HG03354 (cell line): Measurements from ENCODE around the gene NUP93.
A peak's percentile ranks its signal among the peaks of the same experiment; 100 is the strongest.
"Not testable (repeated sequence)": the region's sequence is repeated elsewhere in the genome, so short reads cannot be mapped to it uniquely, and the experiment has no call there.

Experiments
- ATAC-seq: cut with Tn5 transposase; IDR thresholded peaks from one replicate; pipeline ENCODE4 v1.9.1; 2021; ENCODE audit warnings: mild to moderate bottlenecking; ENCODE audit not compliant: unreplicated experiment, poor library complexity, severe bottlenecking

Gene NUP93

DNA sequence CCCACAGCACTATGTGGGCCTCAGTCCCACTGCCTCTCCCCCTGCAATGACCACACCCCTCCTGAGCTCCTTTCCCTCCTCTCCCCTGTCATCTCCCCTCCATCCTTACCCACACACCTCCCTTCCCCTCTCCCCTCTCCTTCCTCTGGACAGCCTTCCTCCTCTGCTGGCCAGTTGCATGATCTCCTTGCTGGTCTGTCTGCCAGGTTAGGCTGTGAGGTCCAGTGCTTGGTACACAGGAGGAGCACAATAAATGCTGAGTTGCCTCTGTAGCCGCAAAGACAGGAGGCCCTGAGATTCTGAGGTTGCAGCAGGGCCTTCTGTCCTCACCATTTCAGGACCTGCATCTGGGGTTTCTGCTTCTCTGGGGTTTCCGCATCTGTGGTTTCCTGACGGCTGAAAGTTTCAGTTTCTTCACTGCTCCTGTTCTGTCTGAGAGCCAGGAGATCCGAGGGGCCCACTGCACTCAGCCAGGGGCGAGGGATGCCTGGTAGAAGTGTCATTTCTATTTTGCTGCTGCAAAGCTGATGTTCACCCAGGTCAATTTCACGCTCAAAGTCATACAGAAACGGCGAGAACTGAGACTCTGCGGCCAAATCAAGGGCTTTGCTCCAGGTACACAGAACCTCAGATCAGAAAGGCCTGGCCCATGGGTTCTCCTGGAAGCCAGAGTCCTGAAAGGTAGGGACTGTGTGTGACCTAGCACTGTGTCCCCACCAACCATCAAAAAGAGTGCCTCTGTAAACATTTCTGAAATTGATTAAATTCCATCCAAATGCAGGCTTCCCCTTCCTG is 130.5 kb downstream of the NUP93 start:
- peak; percentile 63 for ATAC-seq

DNA sequence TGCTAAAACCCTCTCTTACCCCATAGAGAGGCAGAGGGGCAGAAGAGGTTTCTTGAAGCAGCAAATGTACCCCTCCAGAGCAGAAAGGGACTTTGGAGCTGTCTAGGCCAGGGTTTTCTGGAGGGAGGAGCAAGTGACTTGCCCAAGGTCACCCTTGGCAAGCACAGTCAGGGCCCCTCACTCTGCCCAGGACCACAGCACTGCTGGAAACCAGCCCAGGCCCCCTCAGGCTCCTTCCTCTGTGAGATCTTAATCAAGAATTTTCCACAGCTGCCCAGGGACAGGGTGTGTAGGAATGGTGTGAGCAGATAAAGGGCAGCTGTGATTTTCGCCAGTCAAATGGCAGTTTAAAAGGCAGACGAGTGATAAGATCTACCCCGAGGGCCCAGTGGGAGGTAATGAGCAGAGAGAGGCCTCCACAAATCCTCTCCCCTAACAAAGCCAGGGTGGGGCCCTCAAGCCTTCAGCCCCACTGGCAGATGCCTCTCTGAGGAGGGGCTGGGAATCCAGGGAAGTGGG is 131.2 kb downstream of the NUP93 start:
- ATAC-seq: no peak

DNA sequence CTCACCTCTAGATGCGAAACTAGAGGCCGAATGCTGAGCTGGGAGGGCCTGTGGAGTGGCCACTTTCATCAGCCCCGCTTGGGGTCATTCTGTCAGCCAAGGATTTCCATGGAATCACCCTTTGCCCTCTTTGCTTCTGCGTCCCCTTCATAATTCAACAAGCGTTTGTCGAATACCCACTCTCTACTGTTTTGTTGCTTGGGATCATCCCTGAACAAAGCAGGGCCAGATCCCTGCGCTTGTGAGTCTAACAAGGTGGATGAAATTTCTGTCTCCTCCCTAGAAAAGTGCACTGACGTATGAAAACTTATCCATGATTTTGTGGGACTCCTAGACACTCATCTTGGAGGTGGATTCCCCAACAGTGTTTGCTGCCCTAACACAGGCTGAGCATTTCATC is 131.8 kb downstream of the NUP93 start:
- no peak for ATAC-seq

DNA sequence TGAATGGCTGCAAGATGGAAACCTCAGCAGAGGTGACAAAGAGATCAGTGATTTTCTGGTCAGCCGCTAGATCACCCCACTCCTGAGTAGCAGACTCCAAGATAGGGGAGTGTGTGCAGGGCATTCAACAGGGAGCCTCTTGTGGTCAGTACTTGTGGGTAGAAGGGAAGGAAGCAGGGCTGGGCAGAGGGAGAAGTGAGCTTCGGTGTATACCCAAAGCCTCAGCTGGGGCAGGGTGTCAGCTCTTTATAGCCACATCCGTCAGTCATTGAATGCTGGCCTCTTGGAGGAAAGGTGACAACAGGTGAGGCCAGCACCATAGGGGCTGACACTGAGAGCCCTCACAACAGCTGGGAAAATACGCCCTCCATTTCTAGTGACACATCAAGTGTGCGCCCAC is 132.8 kb downstream of the NUP93 start:
- no peak for ATAC-seq

DNA sequence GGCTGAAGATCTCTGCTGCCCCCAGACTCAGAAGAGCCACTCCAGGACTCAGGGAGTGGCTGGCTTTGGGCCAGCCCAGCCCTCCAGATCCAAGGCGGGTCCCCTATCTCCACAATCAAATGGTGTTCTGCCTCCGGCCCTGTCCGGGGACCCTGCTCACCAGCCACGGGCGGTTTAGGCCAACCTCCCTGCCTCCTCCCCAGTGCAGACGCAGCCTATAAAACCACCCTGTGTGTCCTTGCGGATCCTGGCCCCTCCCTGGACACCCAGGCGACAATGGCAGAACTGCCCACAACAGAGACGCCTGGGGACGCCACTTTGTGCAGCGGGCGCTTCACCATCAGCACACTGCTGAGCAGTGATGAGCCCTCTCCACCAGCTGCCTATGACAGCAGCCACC is 135.0 kb downstream of the NUP93 start, which contains the start of gene SLC12A3:
Gene SLC12A3 (plus strand): TSS at position 248 of the 400 bp plus-strand sequence. CDS start 29 bp downstream, at position 277.
- no peak for ATAC-seq

DNA sequence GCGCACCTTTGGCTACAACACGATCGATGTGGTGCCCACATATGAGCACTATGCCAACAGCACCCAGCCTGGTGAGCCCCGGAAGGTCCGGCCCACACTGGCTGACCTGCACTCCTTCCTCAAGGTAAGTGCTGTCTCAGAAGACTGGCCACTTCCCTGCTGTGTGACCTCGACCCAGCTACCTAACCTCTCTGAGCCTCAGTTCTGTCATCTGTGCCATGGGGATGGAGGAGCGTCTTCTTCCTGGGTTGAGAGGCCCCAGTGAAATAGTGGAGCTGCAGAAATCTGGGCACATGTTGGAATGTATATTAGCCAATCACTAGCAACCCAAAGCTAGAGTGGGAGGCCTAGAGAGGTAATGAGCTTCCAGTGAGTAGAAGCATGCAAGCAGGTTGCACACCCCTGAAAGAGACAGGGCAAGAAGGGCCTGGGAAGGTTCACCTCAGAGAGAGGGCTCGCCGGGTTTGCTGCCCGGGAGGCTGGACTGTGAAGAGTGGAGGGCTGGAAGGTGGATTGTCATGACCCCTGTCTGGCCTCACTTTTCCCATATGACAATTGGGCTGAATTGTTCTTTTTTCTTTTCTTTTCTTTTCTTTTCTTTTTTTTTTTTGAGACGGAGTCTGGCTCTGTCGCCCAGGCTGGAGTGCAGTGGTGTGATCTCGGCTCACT is 135.6 kb downstream of the NUP93 start:
- ATAC-seq: no peak

DNA sequence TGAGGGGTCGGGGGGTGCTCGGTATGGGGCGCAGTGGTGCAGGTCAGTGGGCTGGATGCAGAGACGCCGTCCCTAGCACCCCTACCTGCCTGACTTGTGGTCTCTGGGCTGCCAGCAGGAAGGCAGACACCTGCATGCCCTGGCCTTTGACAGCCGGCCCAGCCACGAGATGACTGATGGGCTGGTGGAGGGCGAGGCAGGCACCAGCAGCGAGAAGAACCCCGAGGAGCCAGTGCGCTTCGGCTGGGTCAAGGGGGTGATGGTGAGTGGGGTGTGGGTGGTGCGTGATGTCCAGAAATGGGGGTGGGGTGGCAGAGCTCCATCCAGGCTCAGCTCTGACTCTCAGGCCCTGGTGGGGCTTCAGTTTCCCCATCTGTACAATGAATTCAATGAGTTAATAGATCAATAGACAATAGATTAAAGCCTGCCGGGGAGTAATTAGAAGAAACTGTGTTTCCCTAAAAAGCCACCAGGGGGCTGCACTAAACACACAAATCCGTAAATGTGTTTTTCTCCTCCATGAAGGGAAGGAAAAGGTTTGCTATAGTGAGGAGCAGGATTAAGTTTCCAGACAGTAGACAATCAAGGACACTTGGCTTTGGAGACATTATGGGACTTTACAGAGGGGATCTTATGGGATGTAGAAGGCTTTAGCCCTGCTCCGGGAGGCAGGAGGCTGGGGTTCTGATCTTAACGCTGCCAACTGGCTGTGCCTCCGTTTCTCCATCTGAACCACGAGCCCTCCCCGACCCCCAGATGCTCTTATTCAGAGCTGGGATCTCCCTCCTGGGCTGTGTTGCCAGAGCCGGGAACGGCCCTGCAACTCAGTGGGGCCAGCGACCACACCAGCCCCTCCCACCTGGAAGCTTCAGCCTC is 137.3 kb downstream of the NUP93 start:
- no peak for ATAC-seq

DNA sequence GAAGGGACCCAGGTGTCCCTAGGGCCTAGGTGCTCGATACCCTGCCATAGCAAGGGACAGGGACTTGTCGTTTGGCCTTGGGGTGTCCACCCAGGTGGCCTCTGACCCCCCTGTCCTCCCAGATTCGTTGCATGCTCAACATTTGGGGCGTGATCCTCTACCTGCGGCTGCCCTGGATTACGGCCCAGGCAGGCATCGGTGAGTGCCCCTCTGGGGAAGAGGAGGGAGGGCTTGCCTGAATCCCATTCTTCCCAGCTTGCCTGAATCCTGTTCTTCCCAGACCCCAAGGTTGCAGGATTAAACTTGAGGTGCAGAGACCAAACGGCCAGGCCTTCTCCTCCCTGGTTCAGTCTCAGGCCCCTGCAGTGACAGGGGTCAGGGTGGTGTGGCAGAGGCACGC is 138.2 kb downstream of the NUP93 start:
- no peak for ATAC-seq

DNA sequence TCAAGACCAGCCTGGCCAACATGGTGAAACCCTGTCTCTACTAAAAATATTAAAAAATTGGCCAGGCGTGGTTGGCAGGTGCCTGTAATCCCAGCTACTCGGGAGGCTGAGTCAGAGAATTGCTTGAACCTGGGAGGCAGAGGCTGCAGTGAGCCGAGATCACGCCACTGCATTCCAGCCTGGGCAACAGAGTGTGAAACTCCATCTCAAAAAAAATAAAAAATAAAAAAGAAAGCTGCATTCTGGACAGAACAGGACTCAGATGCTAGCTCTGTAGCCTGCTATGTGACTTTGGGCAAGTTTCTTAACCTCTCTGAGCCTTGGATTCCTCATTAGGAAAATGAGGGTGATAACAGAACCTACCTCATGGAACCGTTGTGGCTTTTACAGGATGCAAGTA is 138.8 kb downstream of the NUP93 start:
- ATAC-seq: not testable (repeated sequence)

DNA sequence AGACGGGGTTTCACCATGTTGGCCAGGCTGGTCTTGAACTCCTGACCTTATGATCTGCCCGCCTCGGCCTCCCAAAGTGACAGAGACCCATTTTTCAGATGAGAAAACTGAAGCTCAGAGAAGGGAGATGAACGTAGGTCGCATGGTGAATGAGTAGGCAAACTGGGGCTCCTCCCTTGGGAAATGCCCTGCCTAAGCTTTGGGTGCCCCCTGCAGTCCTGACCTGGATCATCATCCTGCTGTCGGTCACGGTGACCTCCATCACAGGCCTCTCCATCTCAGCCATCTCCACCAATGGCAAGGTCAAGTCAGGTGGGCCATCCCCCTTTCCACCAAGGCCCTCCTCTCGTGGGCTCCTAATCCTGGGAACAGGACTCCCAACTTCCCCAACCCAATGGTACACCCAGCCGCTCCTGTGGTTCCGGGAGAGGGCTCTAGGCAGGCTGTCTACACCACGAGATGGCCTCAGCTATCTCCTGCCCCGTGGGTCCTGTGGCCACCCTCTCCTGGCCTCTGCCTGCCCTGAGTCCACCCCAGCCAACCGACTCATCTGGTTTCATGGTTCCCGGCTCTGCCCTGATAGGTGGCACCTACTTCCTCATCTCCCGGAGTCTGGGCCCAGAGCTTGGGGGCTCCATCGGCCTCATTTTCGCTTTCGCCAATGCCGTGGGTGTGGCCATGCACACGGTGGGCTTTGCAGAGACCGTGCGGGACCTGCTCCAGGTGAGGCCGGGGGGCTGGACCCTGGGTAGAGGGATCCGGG is 139.8 kb downstream of the NUP93 start:
- ATAC-seq: no peak

DNA sequence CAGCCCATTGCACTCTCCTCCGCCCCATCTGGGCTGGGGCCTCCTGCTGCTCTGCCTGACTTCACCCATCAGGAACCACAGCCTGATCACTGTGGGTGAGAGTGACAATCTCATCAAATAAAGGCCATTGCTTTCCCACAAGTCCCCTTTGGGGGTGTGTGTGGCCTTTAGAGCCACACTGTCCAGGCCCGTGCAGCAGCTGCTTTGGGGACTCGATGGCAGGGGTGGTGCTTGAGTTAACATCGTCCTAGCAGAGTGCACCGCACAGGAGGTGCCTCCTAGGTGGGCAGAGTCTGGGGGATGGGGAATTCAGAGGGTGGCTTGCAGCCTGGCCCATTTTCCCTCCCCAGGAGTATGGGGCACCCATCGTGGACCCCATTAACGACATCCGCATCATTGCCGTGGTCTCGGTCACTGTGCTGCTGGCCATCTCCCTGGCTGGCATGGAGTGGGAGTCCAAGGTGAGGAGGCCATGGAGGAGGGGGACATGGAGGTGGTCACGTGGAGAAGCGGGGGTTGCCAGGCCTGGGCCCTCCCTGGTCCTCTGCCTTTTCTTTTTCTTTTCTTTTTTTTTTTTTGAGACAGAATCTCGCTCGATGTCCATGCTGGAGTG is 140.5 kb downstream of the NUP93 start:
- ATAC-seq: no peak

DNA sequence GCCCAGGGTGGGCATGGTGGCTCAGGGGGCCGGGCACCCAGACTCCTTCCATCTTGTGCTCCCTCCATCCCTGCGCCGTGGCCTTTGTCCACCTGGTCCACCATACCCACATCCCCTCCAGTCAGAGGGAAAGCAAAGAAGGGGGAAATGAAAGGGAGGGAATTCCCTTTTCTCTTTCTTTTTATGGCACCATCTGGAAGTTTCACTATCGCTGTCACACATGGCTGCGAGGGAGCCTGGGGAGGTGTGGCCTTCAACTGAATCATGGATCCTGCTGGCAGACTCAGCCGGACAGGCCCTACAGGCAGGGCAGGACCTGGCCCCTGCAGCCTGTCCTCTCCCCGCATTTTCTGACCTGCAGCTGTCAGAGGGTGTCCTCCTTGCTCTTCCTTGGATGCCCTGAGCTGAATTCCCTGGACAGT is 141.3 kb downstream of the NUP93 start:
- ATAC-seq: no peak

DNA sequence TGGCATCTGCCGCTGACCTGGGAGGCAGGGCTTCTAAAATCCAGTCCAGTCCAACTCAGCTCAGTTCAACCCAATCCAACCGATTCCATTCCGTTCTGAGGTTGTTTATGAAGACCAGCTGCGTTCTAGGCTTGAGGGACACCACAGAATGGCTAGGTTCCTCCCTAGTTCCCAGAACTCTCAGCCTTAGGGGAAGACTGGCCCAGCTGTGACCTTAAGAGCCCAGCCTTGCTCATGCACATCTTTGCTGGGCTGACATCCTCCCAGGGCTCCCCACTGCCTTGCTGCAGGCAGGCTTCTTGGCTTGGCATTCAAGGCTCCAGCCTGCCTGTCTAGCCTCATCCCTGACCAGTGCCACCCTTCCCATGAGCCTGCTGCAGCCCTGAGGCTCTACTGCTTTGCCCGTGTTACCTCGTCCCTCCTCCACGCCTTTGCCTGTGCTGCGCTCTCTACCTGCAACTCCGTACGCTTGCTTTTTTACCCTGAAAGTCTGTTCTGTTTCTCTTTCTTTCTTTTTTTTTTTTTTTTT is 143.0 kb downstream of the NUP93 start:
- no peak for ATAC-seq

DNA sequence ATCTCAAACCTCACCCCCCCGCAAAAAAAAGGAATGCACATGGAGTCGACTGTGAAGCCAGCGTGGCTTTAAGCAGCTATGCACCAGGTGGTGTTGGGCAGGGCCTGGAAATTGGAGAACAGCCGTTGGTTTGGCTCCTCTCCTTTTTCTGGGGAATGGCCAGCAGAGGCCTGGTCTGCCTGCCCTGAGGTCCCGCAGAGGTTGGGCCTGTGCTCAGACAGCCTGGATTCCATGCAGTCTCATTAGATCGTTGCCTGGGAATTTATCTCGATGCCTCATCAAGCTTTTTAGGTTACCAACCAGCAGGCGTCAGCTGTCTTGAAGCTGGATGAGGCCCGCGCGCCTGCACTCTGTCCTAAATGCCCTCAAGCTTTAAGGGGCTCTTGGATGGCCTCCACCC is 144.9 kb downstream of the NUP93 start:
- no peak for ATAC-seq

DNA sequence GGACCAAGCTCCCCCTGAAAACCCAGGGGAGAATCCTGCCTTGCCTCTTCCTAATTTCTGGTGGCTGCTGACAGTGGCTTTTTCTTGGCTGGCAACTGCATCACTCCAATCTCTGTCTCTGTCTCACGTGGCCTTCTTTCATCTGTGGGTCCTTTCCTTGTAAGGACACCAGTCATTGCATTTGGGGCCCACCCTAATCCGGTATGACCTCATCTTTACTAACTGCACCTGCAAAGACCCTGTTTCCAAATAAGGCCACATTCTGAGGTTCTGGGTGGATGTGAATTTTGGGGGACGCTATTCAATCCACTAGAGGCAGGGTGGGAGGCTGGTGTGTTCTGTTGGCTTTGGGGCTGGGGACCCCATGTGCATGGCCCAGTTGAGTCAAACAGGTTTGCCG is 146.1 kb downstream of the NUP93 start:
- ATAC-seq: no peak

DNA sequence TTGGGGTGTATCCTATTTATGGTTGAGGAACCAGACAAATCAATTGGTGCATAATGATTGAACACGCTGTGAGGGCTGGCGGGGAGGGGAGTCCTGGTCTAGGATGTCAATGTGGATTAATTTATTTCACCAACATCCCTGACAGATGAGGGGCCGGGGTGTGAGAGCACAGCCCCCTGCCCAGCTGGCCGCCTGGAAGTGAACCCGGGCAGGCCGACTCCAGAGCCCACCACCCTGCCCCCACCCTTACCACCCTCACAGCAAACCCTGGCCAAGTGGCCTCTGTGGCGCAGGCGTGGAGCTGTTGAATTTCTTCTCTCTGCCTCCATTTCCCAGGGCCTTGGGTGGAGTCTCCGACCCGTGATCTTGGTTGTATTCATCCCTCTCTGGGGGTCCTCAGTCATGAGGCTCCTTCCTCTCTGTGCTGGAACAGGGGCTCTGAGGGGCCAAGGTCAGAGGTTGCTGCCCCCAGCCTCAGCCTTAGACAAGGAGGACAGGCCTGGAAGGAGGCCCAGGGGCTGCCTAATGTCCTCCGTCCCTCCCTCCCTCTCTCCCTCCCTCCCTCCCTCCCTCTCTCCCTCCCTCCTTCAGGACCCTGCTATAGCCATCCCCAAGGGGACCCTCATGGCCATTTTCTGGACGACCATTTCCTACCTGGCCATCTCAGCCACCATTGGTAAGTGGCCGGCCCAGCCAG is 147.7 kb downstream of the NUP93 start:
- ATAC-seq: no peak

DNA sequence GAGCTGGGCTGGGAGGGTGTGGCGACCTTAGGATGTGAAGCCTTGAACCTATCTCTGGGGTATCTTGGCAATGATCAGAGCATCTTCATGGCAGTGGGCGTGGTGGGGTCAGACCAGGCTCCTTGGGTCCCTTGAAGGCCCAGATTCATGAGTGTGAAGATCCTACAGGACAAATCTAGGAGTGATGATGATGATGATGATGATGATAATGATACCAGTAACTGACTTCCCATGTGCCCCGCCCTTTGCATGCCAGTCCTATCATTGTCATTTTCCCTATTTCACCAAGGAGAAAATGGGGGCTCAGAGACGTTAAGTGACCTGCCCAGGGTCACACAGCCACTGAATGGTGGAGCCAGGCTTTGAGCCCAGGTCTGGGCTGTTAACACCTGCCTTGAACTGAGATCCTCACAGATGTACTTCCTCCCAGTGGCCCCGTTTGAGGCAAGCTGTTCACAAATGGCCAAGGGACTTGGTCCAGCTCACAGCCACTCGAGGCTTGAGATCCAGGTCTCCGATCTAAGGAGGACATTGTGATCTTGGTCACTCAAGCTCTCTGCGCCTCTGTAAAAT is 148.4 kb downstream of the NUP93 start:
- ATAC-seq: no peak

DNA sequence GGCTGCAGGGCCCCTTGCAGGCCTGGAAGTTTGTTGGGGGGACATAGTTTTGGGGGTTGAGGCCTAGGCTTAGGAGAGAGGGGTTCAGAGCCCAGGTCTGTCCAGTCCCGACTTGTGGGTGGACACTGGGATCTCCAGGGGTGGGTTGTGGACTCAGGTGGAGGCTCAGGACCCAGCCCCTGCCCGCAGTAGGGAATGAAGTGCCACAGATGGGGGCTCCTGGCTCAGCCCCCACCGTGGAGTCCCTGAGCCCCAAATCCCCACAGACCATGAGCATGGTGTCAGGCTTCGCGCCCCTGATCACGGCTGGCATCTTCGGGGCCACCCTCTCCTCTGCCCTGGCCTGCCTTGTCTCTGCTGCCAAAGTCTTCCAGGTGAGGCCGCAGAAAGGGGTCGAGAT is 149.3 kb downstream of the NUP93 start:
- no peak for ATAC-seq
